ENCODE results near the gene KSR2.

The KSR2 gene

DNA sequence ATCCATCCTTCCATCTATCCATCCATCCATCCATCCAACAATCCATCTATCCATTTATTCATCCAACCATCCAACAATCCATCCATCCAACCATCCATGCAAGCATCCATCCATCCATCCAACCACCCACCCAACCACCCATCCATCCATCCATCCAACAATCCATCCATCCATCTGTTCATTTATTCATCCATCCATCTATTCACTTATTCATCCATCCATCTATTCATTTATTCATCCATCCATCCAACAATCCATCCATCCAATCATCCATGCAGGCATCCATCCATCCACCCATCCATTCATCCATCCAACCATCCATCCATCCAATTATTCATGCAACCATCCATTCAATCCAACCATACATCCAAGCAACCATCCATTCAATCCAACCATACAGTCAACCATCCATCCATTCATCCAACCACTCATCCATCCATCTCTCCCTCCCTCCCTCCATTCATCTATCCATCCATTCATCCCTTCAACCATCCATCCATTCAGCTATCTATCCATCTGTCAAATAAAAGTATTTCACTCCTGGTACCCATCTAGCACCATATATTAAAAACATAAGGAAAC, 86.1 kb downstream of the KSR2 start:
- TF ChIP-seq, protein P1, sequence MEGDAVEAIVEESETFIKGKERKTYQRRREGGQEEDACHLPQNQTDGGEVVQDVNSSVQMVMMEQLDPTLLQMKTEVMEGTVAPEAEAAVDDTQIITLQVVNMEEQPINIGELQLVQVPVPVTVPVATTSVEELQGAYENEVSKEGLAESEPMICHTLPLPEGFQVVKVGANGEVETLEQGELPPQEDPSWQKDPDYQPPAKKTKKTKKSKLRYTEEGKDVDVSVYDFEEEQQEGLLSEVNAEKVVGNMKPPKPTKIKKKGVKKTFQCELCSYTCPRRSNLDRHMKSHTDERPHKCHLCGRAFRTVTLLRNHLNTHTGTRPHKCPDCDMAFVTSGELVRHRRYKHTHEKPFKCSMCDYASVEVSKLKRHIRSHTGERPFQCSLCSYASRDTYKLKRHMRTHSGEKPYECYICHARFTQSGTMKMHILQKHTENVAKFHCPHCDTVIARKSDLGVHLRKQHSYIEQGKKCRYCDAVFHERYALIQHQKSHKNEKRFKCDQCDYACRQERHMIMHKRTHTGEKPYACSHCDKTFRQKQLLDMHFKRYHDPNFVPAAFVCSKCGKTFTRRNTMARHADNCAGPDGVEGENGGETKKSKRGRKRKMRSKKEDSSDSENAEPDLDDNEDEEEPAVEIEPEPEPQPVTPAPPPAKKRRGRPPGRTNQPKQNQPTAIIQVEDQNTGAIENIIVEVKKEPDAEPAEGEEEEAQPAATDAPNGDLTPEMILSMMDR (conservative IDR thresholded peaks at IDR 0.05; ENCODE audit: low read depth, low read length): no peak
- no peak for DNase-seq (ENCODE audit: low read depth)
- H3K4me3 ChIP-seq (ENCODE audit: low read depth, low read length): no peak overlapping the region

GRCh38 chr12:117882181-117882580, 86.6 kb downstream of the KSR2 start:
- TF ChIP-seq, protein P1 (conservative IDR thresholded peaks at IDR 0.05; ENCODE audit: low read depth, low read length): no peak
- no peak for DNase-seq (ENCODE audit: low read depth)
- H3K4me3 ChIP-seq (ENCODE audit: low read depth, low read length): no peak overlapping the region

- H3K4me3 ChIP-seq (ENCODE audit: low read depth, low read length): no peak overlapping the region
- TF ChIP-seq, protein P1 (conservative IDR thresholded peaks at IDR 0.05; ENCODE audit: low read depth, low read length): no peak
- no peak for DNase-seq (ENCODE audit: low read depth)
These were observed 87.3 kb downstream of the KSR2 start for GRCh38 chr12:117881517-117881916.

GRCh38 chr12:117878605-117879004, 90.2 kb downstream of the KSR2 start:
- TF ChIP-seq, protein P1 (conservative IDR thresholded peaks at IDR 0.05; ENCODE audit: low read depth, low read length): no peak
- no peak for DNase-seq (ENCODE audit: low read depth)
- H3K4me3 ChIP-seq (ENCODE audit: low read depth, low read length): no peak overlapping the region

DNA sequence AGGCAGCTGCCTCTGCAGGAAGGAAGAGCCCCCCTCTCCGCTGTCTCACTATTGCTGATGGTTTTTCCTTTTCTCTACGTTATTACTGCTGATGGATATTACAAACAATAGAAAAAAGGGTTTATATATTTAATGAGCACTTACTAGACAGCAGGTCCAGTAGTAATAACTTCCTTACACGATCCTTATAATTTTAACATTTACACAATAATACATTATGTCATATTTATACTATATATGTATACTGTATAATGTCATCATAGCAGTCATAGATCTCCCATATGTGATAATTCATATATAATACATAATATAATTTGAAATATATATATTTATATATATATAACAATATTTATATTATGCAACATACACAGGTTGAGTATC, 92.4 kb downstream of the KSR2 start:
- TF ChIP-seq, protein P1 (conservative IDR thresholded peaks at IDR 0.05; ENCODE audit: low read depth, low read length): no peak
- H3K4me3 ChIP-seq (ENCODE audit: low read depth, low read length): no peak overlapping the region
- no peak for DNase-seq (ENCODE audit: low read depth)

DNA sequence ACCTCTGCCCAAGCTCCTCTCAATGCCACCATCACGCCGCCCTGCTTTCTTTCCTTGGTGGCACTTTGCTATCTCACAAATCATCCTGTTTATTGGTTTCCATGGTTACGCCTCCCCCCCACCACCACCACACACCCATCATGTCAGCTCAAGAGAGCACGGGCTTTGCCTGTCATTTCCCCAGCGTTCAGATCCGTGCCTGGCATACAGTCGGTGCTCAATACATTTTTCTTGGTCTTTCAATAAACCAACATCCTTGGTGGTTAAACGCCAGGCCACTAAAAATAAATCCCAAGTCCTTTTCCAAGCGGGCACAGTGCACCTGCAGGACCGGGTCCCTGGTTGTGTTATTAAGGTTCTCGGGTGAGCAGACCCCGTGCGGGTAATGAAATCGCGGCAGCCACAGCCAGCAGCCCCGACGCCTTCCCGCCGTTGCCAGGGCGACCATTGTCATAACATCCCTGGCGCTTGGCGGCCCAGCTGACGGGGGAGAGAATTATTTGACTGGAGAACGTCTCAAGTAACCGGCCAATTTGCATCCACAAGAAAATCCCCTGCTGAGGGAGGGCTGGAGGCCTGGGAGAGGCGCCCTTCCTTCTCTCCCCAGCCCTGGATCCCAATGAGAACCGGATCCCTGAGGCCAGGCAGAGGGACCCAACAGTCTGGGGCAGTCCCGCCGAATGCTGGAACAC, 92.9 kb downstream of the KSR2 start:
- no peak overlapping the region for H3K4me3 ChIP-seq (ENCODE audit: low read depth, low read length)
- TF ChIP-seq, protein P1 (conservative IDR thresholded peaks at IDR 0.05; ENCODE audit: low read depth, low read length): no peak
- peak; percentile 9 for DNase-seq (ENCODE audit: low read depth)

Data from choroid plexus epithelial cell (primary cell).